ENCODE data around the gene MSRB1. TPM values are rescaled to one million over a fixed set of nuclear protein-coding genes. Genes with fewer than 3 reads are reported as not detected.
A peak's percentile ranks its signal among the peaks of the same experiment; 100 is the strongest.
"Not testable (repeated sequence)": the region's sequence is repeated elsewhere in the genome, so short reads cannot be mapped to it uniquely, and the experiment has no call there.

MSRB1 gene
- total RNA-seq, 2 experiments from 2014 or later: 13.2 to 13.9 TPM

DNA sequence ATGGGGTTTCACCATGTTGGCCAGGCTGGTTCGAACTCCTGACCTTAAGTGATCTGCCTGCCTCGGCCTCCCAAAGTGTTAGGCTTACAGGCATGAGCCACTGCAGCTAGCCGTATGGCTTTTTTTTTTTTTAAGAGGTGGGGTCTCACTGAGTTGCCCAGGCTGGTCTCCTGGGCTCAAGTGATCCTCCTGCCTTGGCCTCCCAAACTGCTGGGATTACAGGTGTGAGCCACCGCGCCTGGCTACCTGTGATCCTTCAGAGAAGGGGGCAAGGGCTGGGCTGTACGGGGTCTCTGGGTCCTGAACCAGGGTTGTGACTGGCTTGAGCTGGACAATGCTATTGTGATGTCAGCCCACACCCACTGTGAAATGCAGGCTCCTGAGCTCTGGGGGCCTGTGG lies 23.5 kb upstream of the MSRB1 start, which contains the start of gene RNF151:
Gene RNF151, plus strand, starts transcription at position 397 of the 400 bp plus-strand sequence. CDS start 26 bp downstream, outside the sequence.
- DNase-seq: no peak
- ATAC-seq: no peak
- Mint-ChIP-seq H3K9me3 (ENCODE audit: insufficient read depth) (no peaks in the 10 kb centered on the region), H3K4me3 (peak within 1 kb of the TSS; percentile 96), H3K27ac (peak within 1 kb of the TSS; percentile 96), H3K27me3 (ENCODE audit: low read depth) (no peaks in the 10 kb centered on the region), H3K4me1 (ENCODE audit: low read depth) (peaks cover 42% of the 10 kb centered on the region), H3K36me3 (ENCODE audit: low read depth) (peaks cover 36% of the 10 kb centered on the region)
- ChIA-PET CTCF (interaction anchor here (1.1 to 1.7 kb wide), 2 partner anchors 18 to 37 kb away, joined by 4 read pairs; partner anchors contain the start of gene GFER), POLR2A (interaction anchor here (1.1 to 4.3 kb wide), 5 partner anchors 10 to 139 kb away, joined by 3 to 44 read pairs (median 14); partner anchors contain the start of genes FAHD1, MSRB1 and SYNGR3)

DNA sequence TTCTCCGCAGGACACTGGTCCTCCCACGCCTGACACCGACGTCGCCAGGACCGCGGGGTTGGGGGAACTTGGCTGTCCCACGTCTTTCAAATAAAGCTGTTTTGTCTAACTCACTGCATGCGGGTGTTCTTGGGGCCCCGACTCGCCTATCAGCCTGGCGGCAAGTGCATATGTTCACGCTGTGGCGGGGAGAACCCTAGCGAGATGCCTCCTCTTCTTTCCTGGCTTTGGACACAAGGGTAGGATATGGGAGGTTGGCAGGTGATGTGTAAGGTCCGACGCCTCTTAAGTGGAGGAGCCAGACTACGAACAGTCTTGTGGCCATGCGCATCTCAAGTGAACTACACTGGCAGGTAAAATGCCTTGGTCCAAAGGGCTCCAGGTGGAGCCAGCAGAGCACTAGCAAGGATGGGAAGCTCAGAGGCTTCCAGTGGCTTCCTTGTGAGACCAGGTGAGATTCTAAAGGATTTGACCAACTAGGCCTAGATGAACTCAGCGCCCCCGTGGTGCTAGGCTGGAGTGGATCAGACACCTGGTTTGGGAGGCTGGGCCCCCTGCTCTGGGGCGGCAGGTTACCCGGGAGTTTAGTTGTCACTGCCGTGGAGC lies 22.5 kb upstream of the MSRB1 start:
- CTCF ChIA-PET: interaction anchor here (0.7 to 1.7 kb wide), 4 partner anchors 18 to 102 kb away, joined by 3 to 4 read pairs (median 4); partner anchors contain the start of gene GFER
- H3K27me3 Mint-ChIP-seq (ENCODE audit: low read depth): no peaks in the 10 kb centered on the region
- H3K4me3 Mint-ChIP-seq: peak overlapping the region; percentile 96
- DNase-seq (no peak), ATAC-seq (peak; percentile 4)
- POLR2A ChIA-PET: interaction anchor here (0.6 to 4.3 kb wide), 22 partner anchors 11 to 545 kb away, joined by 3 to 44 read pairs (median 6); partner anchors contain the start of genes FAHD1, GFER, MAPK8IP3 and MLST8
- peak overlapping the region; percentile 96 for H3K27ac Mint-ChIP-seq
- H3K36me3 Mint-ChIP-seq (ENCODE audit: low read depth): peaks cover 46% of the 10 kb centered on the region
- no peaks in the 10 kb centered on the region for H3K9me3 Mint-ChIP-seq (ENCODE audit: insufficient read depth)
- peaks cover 44% of the 10 kb centered on the region for H3K4me1 Mint-ChIP-seq (ENCODE audit: low read depth)

DNA sequence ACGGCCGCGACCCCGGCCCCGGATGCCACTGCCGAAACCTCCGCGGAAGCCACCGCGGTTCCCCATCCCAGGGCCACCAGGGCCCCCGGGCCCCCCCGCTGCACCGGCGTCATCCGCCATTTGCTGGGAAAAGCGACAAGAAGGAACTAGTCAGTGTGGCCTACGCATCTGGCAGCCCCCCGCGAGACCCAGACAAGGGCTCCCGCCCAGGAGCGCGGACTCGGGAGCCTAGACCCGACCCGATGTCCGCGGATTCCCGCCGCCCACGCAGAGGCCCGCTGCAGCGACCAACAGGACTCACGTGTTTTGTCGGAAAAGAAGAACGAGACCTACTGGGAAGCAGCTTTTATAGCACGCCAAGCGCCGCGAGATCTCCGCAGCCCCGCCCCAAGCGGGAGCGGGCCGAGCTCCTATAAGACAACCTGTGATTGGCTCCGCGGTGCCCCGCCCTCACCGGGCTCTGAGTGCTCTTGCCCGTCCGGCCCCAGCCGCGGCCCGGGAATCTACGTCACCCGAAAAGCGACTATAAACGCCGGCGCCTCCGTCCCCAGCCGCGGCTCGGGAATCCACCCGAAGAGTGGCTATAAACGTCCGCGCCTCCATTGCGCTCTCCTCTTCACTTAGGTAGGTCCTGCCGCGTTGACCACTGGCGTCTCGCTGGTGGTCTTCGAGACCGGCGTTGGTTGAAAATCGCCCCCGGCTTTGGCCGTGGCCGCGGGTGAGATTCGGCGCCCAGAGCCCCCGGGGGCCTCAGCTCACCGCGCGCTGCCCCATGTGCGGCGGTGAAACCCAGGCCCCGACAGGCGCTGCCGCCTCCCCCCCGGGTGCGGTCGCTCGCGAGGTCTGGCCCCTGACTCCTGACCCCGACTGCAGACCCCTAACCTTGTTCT lies 21.8 kb upstream of the MSRB1 start, which contains the start of gene RPS2:
Gene RPS2, minus strand, starts transcription at position 321 of the 890 bp plus-strand sequence. Its CDS starts 201 bp downstream, at position 120.
- H3K4me1 Mint-ChIP-seq (ENCODE audit: low read depth): peaks cover 47% of the 10 kb centered on the region
- H3K27me3 Mint-ChIP-seq (ENCODE audit: low read depth): no peaks in the 10 kb centered on the region
- peak within 1 kb of the TSS; percentile 96 for H3K27ac Mint-ChIP-seq
- ChIA-PET CTCF (interaction anchor here (0.6 to 1.9 kb wide), 4 partner anchors 19 to 101 kb away, joined by 3 to 6 read pairs (median 4); partner anchors contain the start of genes GFER and MSRB1), POLR2A (interaction anchor here (0.6 to 4.3 kb wide), 29 partner anchors 9 to 1376 kb away, joined by 3 to 44 read pairs (median 5); partner anchors contain the start of genes FAHD1, GFER, HAGH and KCTD5)
- no peaks in the 10 kb centered on the region for H3K9me3 Mint-ChIP-seq (ENCODE audit: insufficient read depth)
- ATAC-seq (peak; percentile 83), DNase-seq (peak; percentile 99)
- H3K36me3 Mint-ChIP-seq (ENCODE audit: low read depth): peaks cover 50% of the 10 kb centered on the region
- peak within 1 kb of the TSS; percentile 96 for H3K4me3 Mint-ChIP-seq

DNA sequence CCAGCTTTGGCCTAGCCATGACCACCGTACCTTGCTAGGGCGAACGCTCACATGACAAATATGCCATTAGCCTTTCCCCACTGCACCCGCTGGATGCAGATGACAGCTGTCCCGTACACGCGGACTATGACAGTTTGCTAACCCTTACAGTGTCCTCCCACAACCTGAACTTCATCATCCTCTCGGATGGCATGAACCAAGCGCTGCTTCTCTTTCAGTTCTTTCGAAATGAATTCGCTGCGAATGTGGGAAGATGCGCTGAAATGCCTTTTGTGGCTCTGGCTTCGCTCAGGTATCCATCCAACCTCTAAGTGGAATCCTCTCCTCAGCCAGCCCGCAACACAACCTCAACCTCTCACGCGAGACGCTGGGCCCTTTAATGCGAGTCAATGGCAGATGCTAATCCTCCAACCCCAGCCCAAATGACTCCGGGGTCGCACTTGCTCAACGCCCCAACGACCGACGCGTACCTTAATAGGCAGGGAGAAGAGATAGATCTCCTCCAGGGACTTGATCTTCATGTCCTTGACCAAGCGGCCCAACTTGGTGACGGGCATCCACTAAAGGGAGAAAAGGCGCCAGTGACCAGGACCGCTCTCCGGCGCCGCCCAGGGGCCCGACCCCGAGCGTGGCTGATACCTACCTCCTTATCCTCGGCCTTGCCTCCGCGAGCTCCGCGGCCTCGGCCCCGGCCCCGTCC lies 21.0 kb upstream of the MSRB1 start:
- DNase-seq (peak; percentile 59), ATAC-seq (peak; percentile 9)
- CTCF ChIA-PET: interaction anchor here (0.6 to 1.9 kb wide), 3 partner anchors 20 to 40 kb away, joined by 3 to 6 read pairs (median 4); partner anchors contain the start of genes GFER and MSRB1
- Mint-ChIP-seq H3K9me3 (ENCODE audit: insufficient read depth) (no peaks in the 10 kb centered on the region), H3K27ac (peak overlapping the region; percentile 95), H3K4me1 (ENCODE audit: low read depth) (peaks cover 49% of the 10 kb centered on the region), H3K4me3 (peak overlapping the region; percentile 96), H3K36me3 (ENCODE audit: low read depth) (peaks cover 50% of the 10 kb centered on the region), H3K27me3 (ENCODE audit: low read depth) (no peaks in the 10 kb centered on the region)
- POLR2A ChIA-PET: interaction anchor here (0.6 to 4.3 kb wide), 24 partner anchors 8 to 1375 kb away, joined by 3 to 44 read pairs (median 6); partner anchors contain the start of genes FAHD1, GFER, HAGH and KCTD5

DNA sequence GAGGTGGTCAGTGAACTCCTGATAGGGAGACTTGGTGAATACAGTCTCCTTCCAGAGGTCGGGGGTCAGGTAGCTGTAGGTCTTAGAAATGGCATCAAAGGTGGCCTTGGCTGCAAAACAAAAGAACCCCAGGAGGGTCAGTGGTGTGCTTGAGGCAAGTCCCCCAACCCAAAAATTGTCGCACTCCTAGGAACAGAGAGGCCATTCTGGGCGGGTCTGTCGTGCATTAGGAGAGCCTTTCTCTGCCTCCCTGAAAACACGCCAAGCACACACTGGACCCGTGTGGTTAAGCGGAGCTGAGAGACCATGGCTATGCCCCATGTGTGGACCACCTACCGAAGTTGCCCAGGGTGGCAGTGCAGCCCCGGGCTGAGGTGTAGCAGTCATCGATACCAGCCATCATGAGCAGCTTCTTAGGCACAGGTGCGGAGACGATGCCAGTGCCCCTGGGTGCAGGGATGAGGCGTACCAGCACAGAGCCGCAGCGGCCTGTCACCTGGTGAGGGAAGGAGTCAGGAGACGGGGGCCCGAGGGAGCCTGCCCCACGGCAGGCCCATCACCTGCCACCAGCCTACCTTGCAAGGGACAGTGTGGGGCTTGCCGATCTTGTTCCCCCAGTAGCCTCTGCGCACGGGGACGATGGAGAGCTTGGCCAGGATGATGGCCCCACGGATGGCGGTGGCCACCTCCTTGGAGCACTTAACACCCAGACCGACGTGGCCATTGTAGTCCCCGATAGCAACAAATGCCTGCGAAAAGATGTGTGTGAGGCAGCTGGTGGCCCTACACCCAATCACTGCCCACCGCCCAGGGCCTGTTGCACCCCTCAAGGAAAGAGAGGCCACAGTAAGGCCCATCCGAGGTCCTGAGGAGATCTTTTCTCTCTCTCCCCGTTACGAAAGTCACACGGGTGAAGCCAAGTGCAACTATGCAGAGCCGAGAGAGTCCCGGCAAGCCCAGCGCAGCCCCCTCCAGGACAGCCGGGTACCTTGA lies 19.5 kb upstream of the MSRB1 start:
- Mint-ChIP-seq H3K36me3 (ENCODE audit: low read depth) (peaks cover 50% of the 10 kb centered on the region), H3K4me3 (peak overlapping the region; percentile 96)

DNA sequence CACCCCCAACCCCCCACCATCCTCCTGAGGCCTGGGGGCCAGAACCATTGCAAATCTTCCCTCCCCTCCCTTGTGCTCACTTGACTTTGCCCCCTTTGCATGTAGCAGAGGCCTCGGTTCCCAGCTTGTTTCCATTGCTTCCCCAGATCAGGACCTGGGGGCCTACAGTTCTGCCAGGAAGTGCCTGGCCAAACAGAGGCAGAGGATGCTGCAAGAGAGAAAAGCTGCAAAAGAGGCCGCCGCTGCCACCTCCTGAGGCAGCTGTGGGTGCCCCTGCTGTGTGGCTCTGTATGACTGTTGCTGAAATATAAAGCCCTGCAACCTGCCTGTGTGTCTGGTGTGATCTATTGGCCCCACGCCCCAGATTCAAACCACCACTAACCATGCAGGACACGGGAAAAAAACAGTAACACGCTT lies 18.7 kb upstream of the MSRB1 start:
- no peaks in the 10 kb centered on the region for H3K27me3 Mint-ChIP-seq (ENCODE audit: low read depth)
- peak overlapping the region; percentile 96 for H3K4me3 Mint-ChIP-seq
- POLR2A ChIA-PET: interaction anchor here (0.6 to 1.3 kb wide), 4 partner anchors 9 to 783 kb away, joined by 3 to 6 read pairs (median 3); partner anchors contain the start of gene TRAF7
- CTCF ChIA-PET: interaction anchor here (0.9 to 1.3 kb wide), 2 partner anchors 10 to 256 kb away, joined by 3 to 4 read pairs; partner anchors contain the start of genes MAPK8IP3 and TBL3
- peaks cover 51% of the 10 kb centered on the region for H3K4me1 Mint-ChIP-seq (ENCODE audit: low read depth)
- peak overlapping the region; percentile 95 for H3K27ac Mint-ChIP-seq
- no peaks in the 10 kb centered on the region for H3K9me3 Mint-ChIP-seq (ENCODE audit: insufficient read depth)
- peak; percentile 35 for DNase-seq
- peaks cover 50% of the 10 kb centered on the region for H3K36me3 Mint-ChIP-seq (ENCODE audit: low read depth)
- no peak for ATAC-seq

More for the DNA sequence above, 19.5 kb upstream of the MSRB1 start:
- Mint-ChIP-seq H3K4me1 (ENCODE audit: low read depth) (peaks cover 51% of the 10 kb centered on the region), H3K27ac (peak overlapping the region; percentile 95)
- POLR2A ChIA-PET: interaction anchor here (1.1 to 4.3 kb wide), 4 partner anchors 9 to 193 kb away, joined by 3 to 44 read pairs (median 6); partner anchors contain the start of genes SYNGR3, TBL3 and TRAF7
- ATAC-seq; H3K27me3 Mint-ChIP-seq (ENCODE audit: low read depth); DNase-seq; H3K9me3 Mint-ChIP-seq (ENCODE audit: insufficient read depth): not testable (repeated sequence)
- CTCF ChIA-PET: interaction anchor here (1.3 kb wide), 1 partner anchor 256 kb away, joined by 4 read pairs; the partner anchor contains the start of gene MAPK8IP3

DNA sequence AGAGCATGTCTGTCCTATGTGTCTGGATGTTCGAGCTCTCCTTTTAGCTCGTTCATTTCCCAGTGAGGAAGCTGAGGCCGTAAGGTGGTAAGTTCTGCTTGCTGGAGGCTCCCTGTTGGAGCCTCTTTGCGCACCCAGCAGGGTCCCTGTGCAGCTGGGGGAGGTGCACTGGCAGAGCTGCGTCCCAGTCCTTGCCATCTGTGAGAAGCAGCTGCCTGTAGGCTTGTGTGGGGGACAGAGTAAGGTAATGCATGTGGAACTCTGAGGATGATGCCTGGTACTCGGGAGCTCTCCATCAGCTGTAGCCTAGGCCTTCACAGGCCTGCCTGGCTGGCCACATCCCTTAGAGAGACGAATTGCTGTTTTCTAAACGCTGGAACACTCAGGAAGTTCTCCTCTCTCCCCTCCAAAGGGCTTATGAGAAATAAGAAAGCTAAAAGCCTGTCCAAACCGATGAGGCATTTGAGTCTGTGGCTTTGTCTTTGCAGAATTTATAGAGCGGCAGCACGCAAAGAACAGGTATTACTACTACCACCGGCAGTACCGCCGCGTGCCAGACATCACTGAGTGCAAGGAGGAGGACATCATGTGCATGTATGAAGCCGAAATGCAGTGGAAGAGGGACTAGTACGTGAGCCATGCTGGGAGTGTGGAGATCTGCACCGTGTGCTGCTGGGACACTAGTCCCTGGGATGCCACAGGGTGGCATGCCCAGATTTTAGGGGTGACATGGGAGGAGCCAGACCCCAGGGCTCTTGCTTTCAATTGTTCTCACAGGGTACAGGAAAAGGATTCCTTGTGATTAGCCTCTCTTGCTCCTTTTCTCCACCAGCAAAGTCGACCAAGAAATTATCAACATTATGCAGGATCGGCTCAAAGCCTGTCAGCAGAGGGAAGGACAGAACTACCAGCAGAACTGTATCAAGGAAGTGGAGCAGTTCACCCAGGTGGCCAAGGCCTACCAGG lies 17.9 kb upstream of the MSRB1 start:
- DNase-seq (peak; percentile 40), ATAC-seq (no peak)
- ChIA-PET CTCF (interaction anchor here (0.9 to 1.5 kb wide), 4 partner anchors 11 to 255 kb away, joined by 3 to 5 read pairs (median 4); partner anchors contain the start of genes MAPK8IP3, MSRB1 and TBL3), POLR2A (interaction anchor here (0.6 to 2.5 kb wide), 9 partner anchors 10 to 784 kb away, joined by 3 to 19 read pairs (median 3); partner anchors contain the start of genes MSRB1, TBL3 and TRAF7)
- Mint-ChIP-seq H3K4me3 (peak overlapping the region; percentile 95), H3K27me3 (ENCODE audit: low read depth) (no peaks in the 10 kb centered on the region), H3K36me3 (ENCODE audit: low read depth) (peaks cover 50% of the 10 kb centered on the region), H3K9me3 (ENCODE audit: insufficient read depth) (no peaks in the 10 kb centered on the region), H3K4me1 (ENCODE audit: low read depth) (peaks cover 50% of the 10 kb centered on the region), H3K27ac (peak overlapping the region; percentile 95)

DNA sequence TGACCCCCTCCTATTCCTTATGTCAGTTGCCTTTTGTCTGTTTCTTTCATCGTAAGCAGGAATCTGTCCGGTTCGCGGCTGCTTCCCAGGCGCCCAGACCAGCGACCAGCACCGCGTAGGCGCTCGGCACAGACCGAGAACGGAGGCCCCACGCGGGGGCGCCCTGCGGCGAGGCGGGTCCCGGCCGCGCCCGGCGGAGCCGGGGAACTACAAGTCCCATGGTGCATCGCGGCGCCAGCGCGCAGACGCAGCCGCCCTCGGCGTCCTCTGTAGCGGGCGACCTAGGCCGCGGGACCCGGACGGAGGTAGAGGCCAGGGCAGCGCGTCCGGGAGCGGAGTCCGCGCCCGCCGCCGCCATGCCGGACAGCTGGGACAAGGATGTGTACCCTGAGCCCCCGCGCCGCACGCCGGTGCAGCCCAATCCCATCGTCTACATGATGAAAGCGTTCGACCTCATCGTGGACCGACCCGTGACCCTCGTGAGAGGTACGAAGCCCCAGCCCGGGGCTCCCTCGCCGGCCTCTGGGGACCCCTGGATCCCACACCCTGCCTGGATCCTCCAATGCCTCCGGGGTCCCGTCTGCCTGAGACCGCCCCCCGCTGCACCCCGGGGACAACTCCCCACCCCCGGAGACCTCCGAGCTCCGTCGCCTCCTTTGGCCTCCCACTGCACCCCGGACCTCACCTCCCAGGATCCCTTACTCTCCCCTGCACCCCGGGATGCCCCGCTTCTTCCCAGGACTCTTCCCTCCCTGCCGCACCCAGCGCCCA lies 16.5 kb upstream of the MSRB1 start, which contains the start of gene NDUFB10:
Gene NDUFB10, plus strand, starts transcription at position 270 of the 771 bp plus-strand sequence. Its CDS starts 87 bp downstream, at position 357.
- ATAC-seq: peak; percentile 76
- H3K9me3 Mint-ChIP-seq (ENCODE audit: insufficient read depth): no peaks in the 10 kb centered on the region
- ChIA-PET POLR2A (interaction anchor here (1.0 to 2.5 kb wide), 4 partner anchors 9 to 190 kb away, joined by 3 to 19 read pairs (median 8); partner anchors contain the start of genes MSRB1 and TBL3), CTCF (interaction anchor here (1.4 kb wide), 1 partner anchor 16 kb away, joined by 4 read pairs; the partner anchor contains the start of gene MSRB1)
- peak within 1 kb of the TSS; percentile 95 for H3K27ac Mint-ChIP-seq
- H3K36me3 Mint-ChIP-seq (ENCODE audit: low read depth): peaks cover 41% of the 10 kb centered on the region
- peaks cover 45% of the 10 kb centered on the region for H3K4me1 Mint-ChIP-seq (ENCODE audit: low read depth)
- peak within 1 kb of the TSS; percentile 95 for H3K4me3 Mint-ChIP-seq
- peak; percentile 92 for DNase-seq
- H3K27me3 Mint-ChIP-seq (ENCODE audit: low read depth): no peaks in the 10 kb centered on the region
